Measurements from ENCODE around the gene HBM. TPM values are rescaled to one million over a fixed set of nuclear protein-coding genes. Genes with fewer than 3 reads are reported as not detected.

HBM gene
- total and polyA plus RNA-seq, 8 donors: 2.8 to 12.6 (median 6.9) TPM; not detected in 2

GRCh38 chr16:181565-182021 is 15.8 kb downstream of the HBM start:
- intact Hi-C loops (cut with DNase I): no loop called here
- TF ChIP-seq CTCF (IDR thresholded peaks at IDR 0.05): peak; percentile 91 to 96
- ATAC-seq (no peak), DNase-seq (peak in 2 of 4 donors; percentile 66 to 95)
- Histone ChIP-seq H3K4me1 (peaks cover 13 to 18% of the 10 kb centered on the region in 2 donors), H3K27ac (no peak overlapping the region), H3K4me3 (no peak overlapping the region), H3K9me3 (no peaks in the 10 kb centered on the region), H3K36me3 (peaks cover 0 to 9% of the 10 kb centered on the region in 2 donors), H3K27me3 (peaks cover 39 to 48% of the 10 kb centered on the region in 2 donors)

GRCh38 chr16:183005-183404 is 17.2 kb downstream of the HBM start:
- Histone ChIP-seq H3K36me3 (peaks cover 0 to 19% of the 10 kb centered on the region in 2 donors), H3K9me3 (no peaks in the 10 kb centered on the region), H3K4me1 (peaks cover 13 to 18% of the 10 kb centered on the region in 2 donors), H3K27ac (no peak overlapping the region), H3K4me3 (no peak overlapping the region), H3K27me3 (peaks cover 31 to 36% of the 10 kb centered on the region in 2 donors)
- no peak for ATAC-seq
- intact Hi-C loops (cut with DNase I): no loop called here
- DNase-seq: no peak
- no peak for TF ChIP-seq CTCF (IDR thresholded peaks at IDR 0.05)

GRCh38 chr16:185213-185612 is 19.4 kb downstream of the HBM start:
- Histone ChIP-seq H3K4me1 (peaks cover 13 to 15% of the 10 kb centered on the region in 2 donors), H3K36me3 (peaks cover 0 to 41% of the 10 kb centered on the region in 2 donors), H3K4me3 (no peak overlapping the region), H3K9me3 (no peaks in the 10 kb centered on the region), H3K27ac (no peak overlapping the region), H3K27me3 (peaks cover 9 to 14% of the 10 kb centered on the region in 2 donors)
- intact Hi-C loops (cut with DNase I): no loop called here
- ATAC-seq (no peak), DNase-seq (no peak)
- TF ChIP-seq CTCF (IDR thresholded peaks at IDR 0.05): no peak

- ATAC-seq (no peak), DNase-seq (no peak)
- Histone ChIP-seq H3K36me3 (peaks cover 0 to 46% of the 10 kb centered on the region in 2 donors), H3K9me3 (no peaks in the 10 kb centered on the region), H3K4me3 (no peak overlapping the region), H3K4me1 (peaks cover 9 to 10% of the 10 kb centered on the region in 2 donors), H3K27ac (no peak overlapping the region), H3K27me3 (peaks cover 4 to 9% of the 10 kb centered on the region in 2 donors)
- intact Hi-C loops (cut with DNase I): no loop called here
- no peak for TF ChIP-seq CTCF (IDR thresholded peaks at IDR 0.05)
These were observed 19.9 kb downstream of the HBM start for GRCh38 chr16:185691-186090.

- Histone ChIP-seq H3K36me3 (peaks cover 0 to 62% of the 10 kb centered on the region in 2 donors), H3K27ac (no peak overlapping the region), H3K27me3 (no peaks in the 10 kb centered on the region), H3K4me3 (no peak overlapping the region), H3K4me1 (no peaks in the 10 kb centered on the region), H3K9me3 (no peaks in the 10 kb centered on the region)
- DNase-seq (no peak), ATAC-seq (no peak)
- intact Hi-C loops (cut with DNase I): no loop called here
- no peak for TF ChIP-seq CTCF (IDR thresholded peaks at IDR 0.05)
These were observed 21.6 kb downstream of the HBM start for GRCh38 chr16:187330-187729.
